ENCODE measurements around the gene CAVIN3.

Gene CAVIN3

GRCh38 chr11:6320411-6321155 lies at the start of gene CAVIN3:
TSS of gene CAVIN3 (minus strand) at chr11:6320501. CDS start at chr11:6320476, 25 bp downstream.
- FAIRE-seq: peak; percentile 90
- DNase-seq (ENCODE audit: insufficient read length, low spot score): peak; percentile 51

- no peak for DNase-seq (ENCODE audit: insufficient read length, low spot score)
- no peak for FAIRE-seq
Measured at GRCh38 chr11:6365659-6366058, 45.4 kb upstream of the CAVIN3 start.

- FAIRE-seq: peak; percentile 76
Measured at GRCh38 chr11:6362873-6363678, 42.8 kb upstream of the CAVIN3 start.

GRCh38 chr11:6362185-6362872 lies 42.0 kb upstream of the CAVIN3 start:
- no peak for FAIRE-seq

More at GRCh38 chr11:6362873-6363678, 42.8 kb upstream of the CAVIN3 start:
- DNase-seq (ENCODE audit: insufficient read length, low spot score): peak; percentile 77

GRCh38 chr11:6360183-6360582 lies 39.9 kb upstream of the CAVIN3 start:
- FAIRE-seq: no peak
- DNase-seq (ENCODE audit: insufficient read length, low spot score): no peak

More at GRCh38 chr11:6362185-6362872, 42.0 kb upstream of the CAVIN3 start:
- DNase-seq (ENCODE audit: insufficient read length, low spot score): no peak

- peak; percentile 79 for DNase-seq (ENCODE audit: insufficient read length, low spot score)
- no peak for FAIRE-seq
Measured at GRCh38 chr11:6357222-6357621, 36.9 kb upstream of the CAVIN3 start.

- DNase-seq (ENCODE audit: insufficient read length, low spot score) (no peak), FAIRE-seq (no peak)
Measured at GRCh38 chr11:6356503-6357055, 36.3 kb upstream of the CAVIN3 start.

- no peak for DNase-seq (ENCODE audit: insufficient read length, low spot score)
- FAIRE-seq: no peak
Measured at GRCh38 chr11:6354651-6355485, 34.6 kb upstream of the CAVIN3 start.

- no peak for FAIRE-seq
- peak; percentile 26 for DNase-seq (ENCODE audit: insufficient read length, low spot score)
Measured at GRCh38 chr11:6353367-6353987, 33.2 kb upstream of the CAVIN3 start.

GRCh38 chr11:6351782-6352382 lies 31.6 kb upstream of the CAVIN3 start:
- no peak for DNase-seq (ENCODE audit: insufficient read length, low spot score)
- no peak for FAIRE-seq

GRCh38 chr11:6350486-6350885 lies 30.2 kb upstream of the CAVIN3 start:
- DNase-seq (ENCODE audit: insufficient read length, low spot score): no peak
- FAIRE-seq: no peak

- no peak for DNase-seq (ENCODE audit: insufficient read length, low spot score)
- no peak for FAIRE-seq
Measured at GRCh38 chr11:6350043-6350442, 29.7 kb upstream of the CAVIN3 start.

- DNase-seq (ENCODE audit: insufficient read length, low spot score): no peak
- FAIRE-seq: no peak
Measured at GRCh38 chr11:6345366-6345765, 25.1 kb upstream of the CAVIN3 start.

GRCh38 chr11:6336293-6336692 lies 16.0 kb upstream of the CAVIN3 start:
- no peak for FAIRE-seq
- no peak for DNase-seq (ENCODE audit: insufficient read length, low spot score)

GRCh38 chr11:6334806-6335205 lies 14.5 kb upstream of the CAVIN3 start:
- DNase-seq (ENCODE audit: insufficient read length, low spot score) (no peak), FAIRE-seq (no peak)

- DNase-seq (ENCODE audit: insufficient read length, low spot score) (no peak), FAIRE-seq (no peak)
Measured at GRCh38 chr11:6333095-6333494, 12.8 kb upstream of the CAVIN3 start.

GRCh38 chr11:6332066-6332465 lies 11.8 kb upstream of the CAVIN3 start:
- FAIRE-seq (no peak), DNase-seq (ENCODE audit: insufficient read length, low spot score) (no peak)

- no peak for FAIRE-seq
- no peak for DNase-seq (ENCODE audit: insufficient read length, low spot score)
Measured at GRCh38 chr11:6328321-6328720, 8.0 kb upstream of the CAVIN3 start.

GRCh38 chr11:6327806-6328205 lies 7.5 kb upstream of the CAVIN3 start:
- FAIRE-seq: no peak
- DNase-seq (ENCODE audit: insufficient read length, low spot score): no peak

Data from HTR-8/SVneo (cell line).